Measurements from ENCODE around the gene C20orf141.
"Not testable (repeated sequence)": the region's sequence is repeated elsewhere in the genome, so short reads cannot be mapped to it uniquely, and the experiment has no call there.

C20orf141 gene

GRCh38 chr20:2820896-2821869, 6.4 kb downstream of the C20orf141 start:
- no peak overlapping the region for H3K27ac ChIP-seq (ENCODE audit: low read depth, low read length)
- no peaks in the 10 kb centered on the region; the same call in 1 of the 2 replicates for H3K27me3 ChIP-seq (ENCODE audit: insufficient read depth, low read length)

GRCh38 chr20:2822073-2822472, 7.3 kb downstream of the C20orf141 start:
- Histone ChIP-seq H3K4me1 (ENCODE audit: control insufficient read depth, insufficient read depth, low read length, unreplicated experiment) (peaks cover 16% of the 10 kb centered on the region), H3K4me3 (ENCODE audit: low read depth, low read length) (peak overlapping the region; percentile 59), H3K27me3 (ENCODE audit: insufficient read depth, low read length) (peaks cover under 1% of the 10 kb centered on the region; the same call in 1 of the 2 replicates), H3K36me3 (ENCODE audit: insufficient read depth, low read length) (no peaks in the 10 kb centered on the region), H3K27ac (ENCODE audit: low read depth, low read length) (no peak overlapping the region), H3K79me2 (ENCODE audit: control insufficient read depth, insufficient read depth, low read length, unreplicated experiment) (no peaks in the 10 kb centered on the region), H2AFZ (ENCODE audit: low read length, unreplicated experiment) (no peak overlapping the region)

More at GRCh38 chr20:2820896-2821869, 6.4 kb downstream of the C20orf141 start:
- no peaks in the 10 kb centered on the region for H3K79me2 ChIP-seq (ENCODE audit: control insufficient read depth, insufficient read depth, low read length, unreplicated experiment)
- H3K36me3 ChIP-seq (ENCODE audit: insufficient read depth, low read length), result no peaks in the 10 kb centered on the region
- H3K4me1 ChIP-seq (ENCODE audit: control insufficient read depth, insufficient read depth, low read length, unreplicated experiment), result peaks cover 19% of the 10 kb centered on the region
- H2AFZ ChIP-seq (ENCODE audit: low read length, unreplicated experiment), result no peak overlapping the region
- no peak overlapping the region for H3K4me3 ChIP-seq (ENCODE audit: low read depth, low read length)

GRCh38 chr20:2825761-2826160, 11.0 kb downstream of the C20orf141 start:
- peaks cover 4% of the 10 kb centered on the region for H3K4me1 ChIP-seq (ENCODE audit: control insufficient read depth, insufficient read depth, low read length, unreplicated experiment)
- no peak overlapping the region for H2AFZ ChIP-seq (ENCODE audit: low read length, unreplicated experiment)
- no peaks in the 10 kb centered on the region for H3K79me2 ChIP-seq (ENCODE audit: control insufficient read depth, insufficient read depth, low read length, unreplicated experiment)
- no peak overlapping the region for H3K27ac ChIP-seq (ENCODE audit: low read depth, low read length)
- no peaks in the 10 kb centered on the region for H3K36me3 ChIP-seq (ENCODE audit: insufficient read depth, low read length)
- peaks cover 15% of the 10 kb centered on the region; the same call in 1 of the 2 replicates for H3K27me3 ChIP-seq (ENCODE audit: insufficient read depth, low read length)
- no peak overlapping the region for H3K4me3 ChIP-seq (ENCODE audit: low read depth, low read length)

- no peaks in the 10 kb centered on the region for H3K79me2 ChIP-seq (ENCODE audit: control insufficient read depth, insufficient read depth, low read length, unreplicated experiment)
- peaks cover 5% of the 10 kb centered on the region for H3K4me1 ChIP-seq (ENCODE audit: control insufficient read depth, insufficient read depth, low read length, unreplicated experiment)
- H3K4me3 ChIP-seq (ENCODE audit: low read depth, low read length), result no peak overlapping the region
- no peaks in the 10 kb centered on the region for H3K36me3 ChIP-seq (ENCODE audit: insufficient read depth, low read length)
- no peak overlapping the region for H2AFZ ChIP-seq (ENCODE audit: low read length, unreplicated experiment)
- H3K27ac ChIP-seq (ENCODE audit: low read depth, low read length), result no peak overlapping the region
- H3K27me3 ChIP-seq (ENCODE audit: insufficient read depth, low read length), result peaks cover 15% of the 10 kb centered on the region; the same call in 1 of the 2 replicates
Measured at GRCh38 chr20:2826655-2827054, 11.9 kb downstream of the C20orf141 start.

- H3K36me3 ChIP-seq (ENCODE audit: insufficient read depth, low read length), result no peaks in the 10 kb centered on the region
- H3K79me2 ChIP-seq (ENCODE audit: control insufficient read depth, insufficient read depth, low read length, unreplicated experiment), result no peaks in the 10 kb centered on the region
- no peak overlapping the region for H3K4me3 ChIP-seq (ENCODE audit: low read depth, low read length)
- peaks cover 15% of the 10 kb centered on the region; the same call in 1 of the 2 replicates for H3K27me3 ChIP-seq (ENCODE audit: insufficient read depth, low read length)
- H3K4me1 ChIP-seq (ENCODE audit: control insufficient read depth, insufficient read depth, low read length, unreplicated experiment), result peaks cover 12% of the 10 kb centered on the region
- no peak overlapping the region for H3K27ac ChIP-seq (ENCODE audit: low read depth, low read length)
- no peak overlapping the region for H2AFZ ChIP-seq (ENCODE audit: low read length, unreplicated experiment)
Measured at GRCh38 chr20:2829376-2829775, 14.6 kb downstream of the C20orf141 start.

GRCh38 chr20:2831206-2831605, 16.4 kb downstream of the C20orf141 start:
- not testable (repeated sequence) for H3K27ac ChIP-seq (ENCODE audit: low read depth, low read length); H2AFZ ChIP-seq (ENCODE audit: low read length, unreplicated experiment); H3K4me3 ChIP-seq (ENCODE audit: low read depth, low read length); H3K36me3 ChIP-seq (ENCODE audit: insufficient read depth, low read length); H3K79me2 ChIP-seq (ENCODE audit: control insufficient read depth, insufficient read depth, low read length, unreplicated experiment)
- Histone ChIP-seq H3K4me1 (ENCODE audit: control insufficient read depth, insufficient read depth, low read length, unreplicated experiment) (peaks cover 12% of the 10 kb centered on the region), H3K27me3 (ENCODE audit: insufficient read depth, low read length) (peaks cover 15% of the 10 kb centered on the region; the same call in 1 of the 2 replicates)

GRCh38 chr20:2833761-2834160, 19.0 kb downstream of the C20orf141 start:
- Histone ChIP-seq H3K79me2 (ENCODE audit: control insufficient read depth, insufficient read depth, low read length, unreplicated experiment) (no peaks in the 10 kb centered on the region), H3K27ac (ENCODE audit: low read depth, low read length) (no peak overlapping the region), H3K27me3 (ENCODE audit: insufficient read depth, low read length) (peaks cover 6% of the 10 kb centered on the region; the same call in 1 of the 2 replicates), H3K36me3 (ENCODE audit: insufficient read depth, low read length) (peaks cover 21% of the 10 kb centered on the region; the same call in 1 of the 2 replicates), H2AFZ (ENCODE audit: low read length, unreplicated experiment) (no peak overlapping the region), H3K4me3 (ENCODE audit: low read depth, low read length) (no peak overlapping the region), H3K4me1 (ENCODE audit: control insufficient read depth, insufficient read depth, low read length, unreplicated experiment) (peaks cover 12% of the 10 kb centered on the region)

GRCh38 chr20:2834401-2835110, 19.8 kb downstream of the C20orf141 start:
- peaks cover 17% of the 10 kb centered on the region for H3K4me1 ChIP-seq (ENCODE audit: control insufficient read depth, insufficient read depth, low read length, unreplicated experiment)
- H3K79me2 ChIP-seq (ENCODE audit: control insufficient read depth, insufficient read depth, low read length, unreplicated experiment), result peaks cover 6% of the 10 kb centered on the region
- H3K27me3 ChIP-seq (ENCODE audit: insufficient read depth, low read length), result no peaks in the 10 kb centered on the region
- H3K4me3 ChIP-seq (ENCODE audit: low read depth, low read length), result no peak overlapping the region
- H3K27ac ChIP-seq (ENCODE audit: low read depth, low read length), result no peak overlapping the region
- no peak overlapping the region for H2AFZ ChIP-seq (ENCODE audit: low read length, unreplicated experiment)
- H3K36me3 ChIP-seq (ENCODE audit: insufficient read depth, low read length), result peaks cover 26% of the 10 kb centered on the region; the same call in 1 of the 2 replicates

GRCh38 chr20:2835331-2835796, 20.6 kb downstream of the C20orf141 start:
- Histone ChIP-seq H3K4me3 (ENCODE audit: low read depth, low read length) (no peak overlapping the region), H2AFZ (ENCODE audit: low read length, unreplicated experiment) (no peak overlapping the region), H3K79me2 (ENCODE audit: control insufficient read depth, insufficient read depth, low read length, unreplicated experiment) (peaks cover 13% of the 10 kb centered on the region), H3K27ac (ENCODE audit: low read depth, low read length) (no peak overlapping the region), H3K4me1 (ENCODE audit: control insufficient read depth, insufficient read depth, low read length, unreplicated experiment) (peaks cover 21% of the 10 kb centered on the region), H3K27me3 (ENCODE audit: insufficient read depth, low read length) (no peaks in the 10 kb centered on the region), H3K36me3 (ENCODE audit: insufficient read depth, low read length) (peaks cover 27% of the 10 kb centered on the region; the same call in 1 of the 2 replicates)

- peaks cover 21% of the 10 kb centered on the region for H3K4me1 ChIP-seq (ENCODE audit: control insufficient read depth, insufficient read depth, low read length, unreplicated experiment)
- H3K27me3 ChIP-seq (ENCODE audit: insufficient read depth, low read length), result no peaks in the 10 kb centered on the region
- H3K79me2 ChIP-seq (ENCODE audit: control insufficient read depth, insufficient read depth, low read length, unreplicated experiment), result peaks cover 13% of the 10 kb centered on the region
- peaks cover 27% of the 10 kb centered on the region; the same call in 1 of the 2 replicates for H3K36me3 ChIP-seq (ENCODE audit: insufficient read depth, low read length)
- no peak overlapping the region for H3K4me3 ChIP-seq (ENCODE audit: low read depth, low read length)
- H2AFZ ChIP-seq (ENCODE audit: low read length, unreplicated experiment), result no peak overlapping the region
- H3K27ac ChIP-seq (ENCODE audit: low read depth, low read length), result no peak overlapping the region
Measured at GRCh38 chr20:2836035-2836434, 21.2 kb downstream of the C20orf141 start.
